A549 (cell line): ENCODE data around the gene DSC2. TPM values are rescaled to one million over a fixed set of nuclear protein-coding genes. Genes with fewer than 3 reads are reported as not detected.

Experiments used
- ATAC-seq, 2 experiments: fragments of 200-7000 bp in 1 of 2; fragments of >200 bp in 1 of 2; cut with Nextera tagmentation in 1 of 2; cut with Tn5 transposase in 1 of 2; 3 replicates each; pipeline versions ENCODE4 v1.8.0 to v1.9.1; 2018 to 2020; ENCODE audit warnings: mild to moderate bottlenecking in 1 of 2, moderate library complexity in 1 of 2
- CTCF ChIA-PET: fragments of 300-600 bp; sonication (Branson Sonifier 250); formaldehyde crosslinking; extraction: SDS; loops from one replicate; lab custom pipeline; 2021; ENCODE audit warnings: antibody characterized with exemption, inconsistent platforms; lab: Yijun Ruan, JAX
- POLR2A ChIA-PET: fragments of 350-600 bp; formaldehyde crosslinking; extraction: SDS; loops from one replicate; lab custom pipeline; 2021; ENCODE audit warnings: antibody characterized with exemption, inconsistent platforms; lab: Yijun Ruan, JAX
- DNase-seq, 2 experiments: peaks; one replicate each; pipeline versions ENCODE4 v3.0.0 to v3.0.0-alpha.2; 2011 to 2016; ENCODE audit warnings: low read depth in 1 of 2, low spot score in 1 of 2
- FAIRE-seq: peaks from 2 replicates; lab custom pipeline; 2011; peaks lifted over from hg19 to GRCh38; lab: Jason Lieb, UNC
- H3K27ac ChIP-seq, 2 experiments: fragments of >200 bp; sonication (Bioruptor Twin); formaldehyde crosslinking; 3 replicates each; pipeline ENCODE4 v1.5.1; 2016 to 2017
- H3K4me1 ChIP-seq: fragments of >200 bp; sonication (Bioruptor Twin); formaldehyde crosslinking; 3 replicates; pipeline ENCODE4 v1.6.1; 2016
- H3K4me2 ChIP-seq: fragments of >200 bp; sonication (Bioruptor Twin); formaldehyde crosslinking; 3 replicates; pipeline ENCODE4 v1.6.1; 2016
- H3K4me3 ChIP-seq: fragments of >200 bp; sonication (Bioruptor Twin); formaldehyde crosslinking; 3 replicates; pipeline ENCODE4 v1.5.1; 2016
- H3K9me3 ChIP-seq: fragments of >200 bp; sonication (Bioruptor Twin); formaldehyde crosslinking; 3 replicates; pipeline ENCODE4 v1.6.1; 2016
- BHLHE40 ChIP-seq: IDR thresholded peaks from 2 replicates; pipeline ENCODE4 v1.6.1; 2012; ENCODE audit warnings: low read depth, low read length, inconsistent platforms
- CBX2 ChIP-seq: fragments of 200-600 bp; sonication (generic); IDR thresholded peaks from 2 replicates; pipeline ENCODE4 v1.6.1; 2016; ENCODE audit warnings: low read depth, mild to moderate bottlenecking, borderline replicate concordance
- CBX8 ChIP-seq: fragments of 200-600 bp; sonication (generic); IDR thresholded peaks from 2 replicates; pipeline ENCODE4 v1.6.1; 2016
- CEBPB ChIP-seq, 2 experiments: fragments of >200 bp in 1 of 2; sonication (Bioruptor Twin) in 1 of 2; formaldehyde crosslinking in 1 of 2; IDR thresholded peaks; 2 replicates each; pipeline ENCODE4 v1.6.1; 2012 to 2016
- CHD2 ChIP-seq: fragments of 150-350 bp; IDR thresholded peaks from 2 replicates; pipeline ENCODE4 v1.6.1; 2014; ENCODE audit warnings: low read length; ENCODE audit not compliant: partially characterized antibody
- EHMT2 ChIP-seq: fragments of 200-600 bp; sonication (generic); IDR thresholded peaks from 2 replicates; pipeline ENCODE4 v1.6.1; 2016; ENCODE audit warnings: antibody characterized with exemption, low read depth, mild to moderate bottlenecking, moderate library complexity
- EP300 ChIP-seq, 2 experiments: fragments of >200 bp; sonication (Bioruptor Twin); formaldehyde crosslinking; IDR thresholded peaks; 2 replicates in 1 of 2; 3 replicates in 1 of 2; pipeline ENCODE4 v1.6.1; 2016 to 2017
- FOSB ChIP-seq: fragments of 250-450 bp; sonication (Bioruptor Pico); IDR thresholded peaks from 2 replicates; pipeline ENCODE4 v1.5.0; 2020; ENCODE audit warnings: mild to moderate bottlenecking, moderate library complexity
- GATA3 ChIP-seq: IDR thresholded peaks from 2 replicates; pipeline ENCODE4 v1.6.1; 2012; ENCODE audit warnings: borderline replicate concordance
- HEYL ChIP-seq: fragments of 250-450 bp; sonication (Bioruptor Pico); IDR thresholded peaks from 2 replicates; pipeline ENCODE4 v1.8.0; 2021; ENCODE audit warnings: mild to moderate bottlenecking, moderate library complexity
- HOXB13 ChIP-seq: fragments of 250-450 bp; sonication (Bioruptor Pico); IDR thresholded peaks from 2 replicates; pipeline ENCODE4 v1.5.0; 2020; ENCODE audit warnings: low read depth, mild to moderate bottlenecking, moderate library complexity
- JUNB ChIP-seq: fragments of >200 bp; sonication (Bioruptor Twin); formaldehyde crosslinking; IDR thresholded peaks from 2 replicates; pipeline ENCODE4 v1.6.1; 2016
- KDM1A ChIP-seq: fragments of 200-600 bp; sonication (generic); IDR thresholded peaks from 2 replicates; pipeline ENCODE4 v1.6.1; 2016; ENCODE audit warnings: low read depth, mild to moderate bottlenecking
- MAFK ChIP-seq: fragments of 450-650 bp; IDR thresholded peaks from 2 replicates; pipeline ENCODE4 v1.6.1; 2014; ENCODE audit not compliant: partially characterized antibody
- NR3C1 ChIP-seq: fragments of >200 bp; sonication (Bioruptor Twin); formaldehyde crosslinking; IDR thresholded peaks from 3 replicates; pipeline ENCODE4 v1.6.1; 2017
- POLR2A ChIP-seq: IDR thresholded peaks from 2 replicates; pipeline ENCODE4 v1.6.1; 2012; ENCODE audit warnings: mild to moderate bottlenecking, low read length
- RAD21 ChIP-seq, 2 experiments: fragments of >200 bp in 1 of 2; sonication (Bioruptor Twin) in 1 of 2; formaldehyde crosslinking in 1 of 2; IDR thresholded peaks in 1 of 2; conservative IDR thresholded peaks in 1 of 2; 2 replicates in 1 of 2; 3 replicates in 1 of 2; pipeline ENCODE4 v1.6.1; 2012 to 2018; ENCODE audit warnings: inconsistent platforms in 1 of 2
- RFX5 ChIP-seq: fragments of 450-650 bp; IDR thresholded peaks from 2 replicates; pipeline ENCODE4 v1.7.1; 2014; ENCODE audit warnings: antibody characterized with exemption, mild to moderate bottlenecking, moderate library complexity
- RNF2 ChIP-seq: fragments of 200-600 bp; sonication (generic); IDR thresholded peaks from 2 replicates; pipeline ENCODE4 v1.6.1; 2016; ENCODE audit warnings: low read depth, mild to moderate bottlenecking, antibody characterized with exemption, moderate library complexity, borderline replicate concordance
- ZC3H11A ChIP-seq: fragments of 450-650 bp; IDR thresholded peaks from 2 replicates; pipeline ENCODE4 v1.6.1; 2014; ENCODE audit warnings: antibody characterized with exemption, mild to moderate bottlenecking
- WGBS: methylation state at CpG from one replicate; pipeline ENCODE4 v1.1.6; 2017; ENCODE audit errors: missing lambda C conversion rate; 5-methylcytosine and 5-hydroxymethylcytosine counted together
- polyA plus RNA-seq, 4 experiments: library from polyadenylated mRNA; depleted of rRNA in 3 of 4; stranded (reverse); fragments of >200 nt; fragmentation: RNase III in 1 of 4; extraction: RNeasy Plus Mini Kit Qiagen cat#74134 plus additional on column Dnase treatment in 1 of 4; gene quantifications; 2 replicates in 3 of 4; 3 replicates in 1 of 4; pipeline ENCODE4 v1.2.3, GENCODE V29; 2011 to 2017
- TF ChIP-seq, protein P1 (sequence below): fragments of 450-650 bp; IDR thresholded peaks from 2 replicates; pipeline ENCODE4 v1.6.1; 2014; ENCODE audit warnings: antibody characterized with exemption
- TF ChIP-seq, protein P2 (sequence below): IDR thresholded peaks from 2 replicates; pipeline ENCODE4 v1.6.1; 2012
- TF ChIP-seq, protein P3 (sequence below): fragments of 250-450 bp; sonication (Bioruptor Pico); IDR thresholded peaks from 2 replicates; pipeline ENCODE4 v1.5.0; 2021; ENCODE audit warnings: mild to moderate bottlenecking, moderate library complexity, borderline replicate concordance

Gene DSC2
- polyA plus RNA-seq, 2 of the 4 experiments (the other 2 are of a cell fraction): 0.63 to 2.0 TPM

DNA sequence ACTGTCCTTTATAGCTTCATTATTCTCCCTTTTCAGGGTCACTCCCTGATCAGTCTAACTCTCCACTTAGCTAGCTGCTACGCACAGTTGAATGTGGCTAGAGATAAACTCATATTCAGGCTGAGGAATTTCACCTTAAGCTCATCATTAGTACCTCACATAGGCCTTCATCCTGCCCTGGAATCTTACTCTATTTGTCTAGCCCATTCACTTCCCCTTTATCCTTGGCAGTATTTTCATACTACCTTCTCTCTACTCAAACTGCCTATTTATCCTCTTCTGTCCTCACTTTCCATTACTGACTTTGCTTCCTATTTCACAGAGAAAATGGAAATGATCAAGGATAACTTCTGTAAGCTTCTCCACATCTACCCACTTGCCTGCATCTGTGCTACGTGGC, 10.6 kb upstream of the DSC2 start:
- ATAC-seq (no peak), DNase-seq (no peak)
- H3K9me3 ChIP-seq: no peaks in the 10 kb centered on the region
- TF ChIP-seq, protein P1, sequence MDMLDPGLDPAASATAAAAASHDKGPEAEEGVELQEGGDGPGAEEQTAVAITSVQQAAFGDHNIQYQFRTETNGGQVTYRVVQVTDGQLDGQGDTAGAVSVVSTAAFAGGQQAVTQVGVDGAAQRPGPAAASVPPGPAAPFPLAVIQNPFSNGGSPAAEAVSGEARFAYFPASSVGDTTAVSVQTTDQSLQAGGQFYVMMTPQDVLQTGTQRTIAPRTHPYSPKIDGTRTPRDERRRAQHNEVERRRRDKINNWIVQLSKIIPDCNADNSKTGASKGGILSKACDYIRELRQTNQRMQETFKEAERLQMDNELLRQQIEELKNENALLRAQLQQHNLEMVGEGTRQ: no peak
- TF ChIP-seq, all 56 proteins: peak for 0
- H3K4me3 ChIP-seq: no peak overlapping the region
- no peak overlapping the region for H3K27ac ChIP-seq
- CTCF ChIA-PET: no interaction called here
- H3K4me2 ChIP-seq: no peak overlapping the region
- POLR2A ChIA-PET: no interaction called here
- 54% methylated on average over 2 of the region's 2 CpGs for WGBS
- FAIRE-seq: no peak
- no peaks in the 10 kb centered on the region for H3K4me1 ChIP-seq

DNA sequence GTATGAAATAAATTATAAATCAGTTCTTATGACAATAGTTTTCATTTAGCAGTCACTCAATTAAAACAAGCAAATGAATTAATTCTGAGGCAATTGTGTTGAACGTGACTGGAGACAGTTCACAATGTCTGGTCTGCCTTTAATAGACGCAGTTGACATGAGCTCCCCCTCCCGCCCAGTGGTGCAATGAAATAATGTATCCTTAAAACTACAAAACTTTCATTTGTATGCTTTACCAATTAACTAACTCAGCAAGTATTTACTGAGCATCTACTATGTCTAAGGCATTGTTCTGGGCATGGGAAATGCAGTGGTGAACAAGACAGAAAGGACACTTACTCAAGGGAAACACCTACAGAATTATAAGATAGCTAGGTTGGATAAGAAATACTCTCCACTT, 3.5 kb upstream of the DSC2 start:
- Histone ChIP-seq H3K4me2 (no peak overlapping the region), H3K9me3 (no peaks in the 10 kb centered on the region), H3K27ac (no peak overlapping the region), H3K4me1 (no peaks in the 10 kb centered on the region), H3K4me3 (no peak overlapping the region)
- DNase-seq (no peak), ATAC-seq (no peak), FAIRE-seq (no peak)
- TF ChIP-seq FOSB (CRISPR knock-in tag): no peak
- no peak for TF ChIP-seq CBX2
- no peak for TF ChIP-seq KDM1A
- no peak for TF ChIP-seq HEYL (CRISPR knock-in tag)
- no peak for TF ChIP-seq HOXB13
- TF ChIP-seq, protein P2, sequence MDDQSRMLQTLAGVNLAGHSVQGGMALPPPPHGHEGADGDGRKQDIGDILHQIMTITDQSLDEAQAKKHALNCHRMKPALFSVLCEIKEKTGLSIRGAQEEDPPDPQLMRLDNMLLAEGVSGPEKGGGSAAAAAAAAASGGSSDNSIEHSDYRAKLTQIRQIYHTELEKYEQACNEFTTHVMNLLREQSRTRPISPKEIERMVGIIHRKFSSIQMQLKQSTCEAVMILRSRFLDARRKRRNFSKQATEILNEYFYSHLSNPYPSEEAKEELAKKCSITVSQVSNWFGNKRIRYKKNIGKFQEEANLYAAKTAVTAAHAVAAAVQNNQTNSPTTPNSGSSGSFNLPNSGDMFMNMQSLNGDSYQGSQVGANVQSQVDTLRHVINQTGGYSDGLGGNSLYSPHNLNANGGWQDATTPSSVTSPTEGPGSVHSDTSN: no peak
- TF ChIP-seq CHD2: no peak
- no peak for TF ChIP-seq RAD21 (conservative IDR thresholded peaks at IDR 0.05 in 1 of 2, IDR thresholded peaks at IDR 0.05 in 1 of 2)
- no peak for TF ChIP-seq EP300 (IDR thresholded peaks at IDR 0.05)
- no peak for TF ChIP-seq CEBPB (IDR thresholded peaks at IDR 0.05)
- no peak for TF ChIP-seq RFX5
- TF ChIP-seq, protein P3, sequence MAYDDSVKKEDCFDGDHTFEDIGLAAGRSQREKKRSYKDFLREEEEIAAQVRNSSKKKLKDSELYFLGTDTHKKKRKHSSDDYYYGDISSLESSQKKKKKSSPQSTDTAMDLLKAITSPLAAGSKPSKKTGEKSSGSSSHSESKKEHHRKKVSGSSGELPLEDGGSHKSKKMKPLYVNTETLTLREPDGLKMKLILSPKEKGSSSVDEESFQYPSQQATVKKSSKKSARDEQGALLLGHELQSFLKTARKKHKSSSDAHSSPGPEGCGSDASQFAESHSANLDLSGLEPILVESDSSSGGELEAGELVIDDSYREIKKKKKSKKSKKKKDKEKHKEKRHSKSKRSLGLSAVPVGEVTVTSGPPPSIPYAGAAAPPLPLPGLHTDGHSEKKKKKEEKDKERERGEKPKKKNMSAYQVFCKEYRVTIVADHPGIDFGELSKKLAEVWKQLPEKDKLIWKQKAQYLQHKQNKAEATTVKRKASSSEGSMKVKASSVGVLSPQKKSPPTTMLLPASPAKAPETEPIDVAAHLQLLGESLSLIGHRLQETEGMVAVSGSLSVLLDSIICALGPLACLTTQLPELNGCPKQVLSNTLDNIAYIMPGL: no peak
- TF ChIP-seq EHMT2: no peak
- TF ChIP-seq GATA3: no peak
- TF ChIP-seq, protein P1: no peak
- no peak for TF ChIP-seq POLR2A
- TF ChIP-seq CBX8: no peak
- no peak for TF ChIP-seq JUNB
- no peak for TF ChIP-seq ZC3H11A
- 53% methylated on average over 3 of the region's 3 CpGs for WGBS
- ChIA-PET CTCF (interaction anchor here (1.2 to 1.4 kb wide), 2 partner anchors 8 to 69 kb away, joined by 3 read pairs; no protein-coding TSS in a partner anchor), POLR2A (no interaction called here)

GRCh38 chr18:31104444-31104843, 2.2 kb upstream of the DSC2 start:
- DNase-seq (no peak), ATAC-seq (no peak), FAIRE-seq (no peak)
- WGBS: 80% methylated on average over 3 of the region's 3 CpGs
- POLR2A ChIA-PET: no interaction called here
- no peak overlapping the region for H3K4me3 ChIP-seq
- no peak overlapping the region for H3K27ac ChIP-seq
- TF ChIP-seq BHLHE40 (no peak), CHD2 (no peak), NR3C1 (no peak), MAFK (no peak), HOXB13 (no peak), RNF2 (no peak)
- TF ChIP-seq, protein P2: no peak
- no peaks in the 10 kb centered on the region for H3K9me3 ChIP-seq
- H3K4me1 ChIP-seq: no peaks in the 10 kb centered on the region
- H3K4me2 ChIP-seq: no peak overlapping the region
- CTCF ChIA-PET: interaction anchor here (0.8 kb wide), 1 partner anchor 396 kb away, joined by 3 read pairs; no protein-coding TSS in a partner anchor
